Stimulated activated CD4-positive, alpha-beta T cell treated with anti-CD3 and anti-CD28 coated beads, Interleukin-2, amount 100 ng/mL, for 48 hours (primary cell): Measurements from ENCODE around the gene FLNA.
"Not testable (repeated sequence)": the region's sequence is repeated elsewhere in the genome, so short reads cannot be mapped to it uniquely, and the experiment has no call there.

Experiments
- DNase-seq, 2 donors: peaks; one replicate each; pipeline ENCODE4 v3.0.0-alpha.2; 2020

The FLNA gene, protein sequence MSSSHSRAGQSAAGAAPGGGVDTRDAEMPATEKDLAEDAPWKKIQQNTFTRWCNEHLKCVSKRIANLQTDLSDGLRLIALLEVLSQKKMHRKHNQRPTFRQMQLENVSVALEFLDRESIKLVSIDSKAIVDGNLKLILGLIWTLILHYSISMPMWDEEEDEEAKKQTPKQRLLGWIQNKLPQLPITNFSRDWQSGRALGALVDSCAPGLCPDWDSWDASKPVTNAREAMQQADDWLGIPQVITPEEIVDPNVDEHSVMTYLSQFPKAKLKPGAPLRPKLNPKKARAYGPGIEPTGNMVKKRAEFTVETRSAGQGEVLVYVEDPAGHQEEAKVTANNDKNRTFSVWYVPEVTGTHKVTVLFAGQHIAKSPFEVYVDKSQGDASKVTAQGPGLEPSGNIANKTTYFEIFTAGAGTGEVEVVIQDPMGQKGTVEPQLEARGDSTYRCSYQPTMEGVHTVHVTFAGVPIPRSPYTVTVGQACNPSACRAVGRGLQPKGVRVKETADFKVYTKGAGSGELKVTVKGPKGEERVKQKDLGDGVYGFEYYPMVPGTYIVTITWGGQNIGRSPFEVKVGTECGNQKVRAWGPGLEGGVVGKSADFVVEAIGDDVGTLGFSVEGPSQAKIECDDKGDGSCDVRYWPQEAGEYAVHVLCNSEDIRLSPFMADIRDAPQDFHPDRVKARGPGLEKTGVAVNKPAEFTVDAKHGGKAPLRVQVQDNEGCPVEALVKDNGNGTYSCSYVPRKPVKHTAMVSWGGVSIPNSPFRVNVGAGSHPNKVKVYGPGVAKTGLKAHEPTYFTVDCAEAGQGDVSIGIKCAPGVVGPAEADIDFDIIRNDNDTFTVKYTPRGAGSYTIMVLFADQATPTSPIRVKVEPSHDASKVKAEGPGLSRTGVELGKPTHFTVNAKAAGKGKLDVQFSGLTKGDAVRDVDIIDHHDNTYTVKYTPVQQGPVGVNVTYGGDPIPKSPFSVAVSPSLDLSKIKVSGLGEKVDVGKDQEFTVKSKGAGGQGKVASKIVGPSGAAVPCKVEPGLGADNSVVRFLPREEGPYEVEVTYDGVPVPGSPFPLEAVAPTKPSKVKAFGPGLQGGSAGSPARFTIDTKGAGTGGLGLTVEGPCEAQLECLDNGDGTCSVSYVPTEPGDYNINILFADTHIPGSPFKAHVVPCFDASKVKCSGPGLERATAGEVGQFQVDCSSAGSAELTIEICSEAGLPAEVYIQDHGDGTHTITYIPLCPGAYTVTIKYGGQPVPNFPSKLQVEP (N-terminal part only)

DNA sequence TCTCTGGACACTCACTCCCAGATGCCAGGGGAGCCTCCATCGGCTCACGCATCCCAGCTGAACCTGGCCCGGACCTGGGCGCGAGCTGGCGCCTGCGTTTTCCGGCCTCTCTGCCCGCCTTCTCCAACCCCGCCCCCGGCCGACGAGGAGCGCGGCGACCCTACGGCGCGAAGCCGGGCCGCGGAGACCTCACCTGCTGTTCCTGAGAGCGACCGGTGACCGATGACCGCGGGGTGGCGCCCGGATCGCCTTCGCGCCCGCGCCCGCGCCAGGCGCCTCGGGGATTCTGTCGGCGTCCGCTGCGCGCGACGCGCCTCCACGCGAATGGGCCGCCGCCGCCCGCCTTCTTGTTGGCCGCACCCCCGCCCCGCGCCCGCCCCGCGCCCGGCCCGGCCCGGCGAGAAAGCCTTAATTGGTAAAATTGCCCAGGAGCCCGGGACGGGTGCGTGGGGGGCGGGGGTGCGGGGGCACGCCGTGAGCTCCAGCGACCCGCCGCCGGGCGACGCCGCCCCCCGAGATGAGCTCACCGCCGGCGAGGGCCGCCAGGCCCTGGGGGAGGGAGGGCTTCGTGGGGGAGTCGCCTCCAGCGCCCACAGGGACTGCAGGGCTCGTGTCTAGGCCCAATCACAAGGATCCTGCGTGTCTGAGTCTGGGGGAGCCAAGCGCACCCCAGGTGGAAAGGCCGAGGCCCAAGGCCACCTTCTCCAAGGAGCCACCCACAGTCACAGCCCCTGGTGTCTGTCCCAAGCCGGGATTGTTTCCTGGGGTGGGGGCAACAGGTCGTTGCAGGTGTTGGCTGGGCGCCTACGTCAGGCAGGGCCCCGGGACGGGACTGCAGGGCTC lies at the start of gene FLNA:
Gene FLNA, minus strand, starts transcription at position 322 of the 843 bp plus-strand sequence. CDS start 3,389 bp downstream, outside the sequence.
- DNase-seq = peak in 1 of 2 donors; percentile 26

DNA sequence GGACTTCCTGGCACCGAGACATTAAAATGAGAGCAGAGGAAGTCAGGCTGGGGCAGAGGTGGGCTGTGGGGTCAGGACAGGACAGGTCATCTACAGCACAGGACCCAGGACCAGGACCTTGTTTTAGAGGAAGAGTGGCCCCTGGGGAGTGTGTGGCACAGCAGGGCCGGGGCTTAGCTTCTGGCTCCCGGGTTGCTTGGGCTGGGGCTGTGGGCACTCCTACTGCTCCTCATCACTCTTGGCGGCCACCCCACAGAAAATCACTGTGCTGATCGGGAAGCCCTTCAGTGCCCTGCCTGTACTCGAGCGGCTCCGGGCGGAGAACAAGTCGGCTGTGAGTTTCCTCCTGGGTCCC lies 45.9 kb upstream of the FLNA start:
- no peak for DNase-seq

- DNase-seq = no peak
These were observed 45.4 kb upstream of the FLNA start for GRCh38 chrX:154419688-154420401.

DNA sequence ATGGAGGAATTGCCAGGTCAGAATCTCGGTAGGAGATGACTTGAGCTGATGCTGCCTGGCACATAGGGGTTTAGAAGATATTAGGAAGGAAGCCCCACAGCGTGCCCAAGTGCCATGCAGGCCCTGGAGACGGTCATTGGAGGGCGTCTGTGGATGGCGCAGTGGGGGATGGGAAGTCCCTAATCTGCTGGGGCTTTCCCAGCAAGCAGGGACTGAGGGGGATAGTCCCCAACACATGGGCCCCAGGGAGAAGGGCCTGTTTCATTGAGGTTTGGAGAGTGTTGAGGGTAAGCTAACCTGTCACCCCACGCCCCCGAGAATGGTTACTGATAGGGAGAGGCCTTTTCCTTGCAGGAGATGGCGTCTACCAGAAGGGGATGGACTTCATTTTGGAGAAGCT lies 44.8 kb upstream of the FLNA start:
- no peak for DNase-seq

GRCh38 chrX:154417157-154417556 lies 42.7 kb upstream of the FLNA start:
- DNase-seq = no peak

DNA sequence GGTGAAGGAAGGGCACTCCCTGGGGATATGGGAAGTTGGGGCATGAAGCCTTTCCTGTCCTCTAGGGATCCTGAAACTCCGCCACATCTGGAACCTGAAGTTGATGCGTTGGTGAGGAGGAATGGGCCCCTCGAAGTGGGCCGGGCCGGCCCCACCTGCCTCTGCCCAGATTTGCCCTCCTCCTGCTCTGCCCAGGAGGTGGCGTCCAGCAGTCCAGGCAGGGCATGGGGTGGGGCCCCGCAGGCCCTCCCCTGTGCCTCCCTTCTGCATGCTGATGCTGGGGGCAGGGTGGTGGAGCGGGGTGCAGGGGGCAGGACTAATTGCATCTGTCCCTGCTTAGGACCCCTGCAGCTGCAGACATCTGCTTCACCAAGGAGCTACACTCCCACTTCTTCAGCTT lies 38.7 kb upstream of the FLNA start:
- no peak for DNase-seq

DNA sequence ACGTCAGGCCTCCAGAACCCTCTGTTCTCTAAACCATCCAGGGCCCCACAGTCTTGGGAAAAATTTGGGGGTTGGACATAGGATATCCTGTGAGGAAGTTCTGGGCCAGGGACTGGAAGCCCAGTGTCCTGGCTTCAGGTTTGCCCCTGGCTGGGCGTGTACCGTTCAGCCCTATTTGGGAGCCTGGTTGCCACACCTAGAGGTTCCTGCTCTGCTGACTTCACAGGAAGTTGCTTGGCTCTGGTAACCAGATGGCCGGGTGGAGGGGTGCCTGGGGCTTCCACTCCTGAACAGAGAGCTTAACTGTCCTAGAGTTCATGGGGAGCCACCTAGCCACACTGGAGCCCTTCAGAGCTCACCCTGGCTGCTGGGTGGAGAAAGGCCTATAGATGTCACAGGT lies 38.0 kb upstream of the FLNA start:
- no peak for DNase-seq

DNA sequence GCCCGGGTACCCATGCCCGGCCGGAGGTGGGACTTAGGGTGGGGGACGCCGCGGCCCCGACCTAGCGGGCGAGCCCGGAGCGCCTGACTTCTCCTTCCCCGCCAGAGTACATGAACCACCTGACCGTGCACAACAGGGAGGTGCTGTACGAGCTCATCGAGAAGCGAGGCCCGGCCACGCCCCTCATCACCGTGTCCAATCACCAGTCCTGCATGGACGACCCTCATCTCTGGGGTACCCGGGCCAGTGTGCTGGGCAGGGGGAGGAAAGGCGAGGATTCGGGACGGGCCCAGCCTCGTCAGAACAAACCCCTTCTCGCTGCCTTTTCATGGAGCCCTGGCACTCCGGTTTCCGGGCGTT lies 37.5 kb upstream of the FLNA start:
- DNase-seq = peak in 1 of 2 donors; percentile 34

- no peak for DNase-seq
These were observed 34.9 kb upstream of the FLNA start, which contains the start of gene DNASE1L1 for GRCh38 chrX:154409222-154409871. Gene DNASE1L1, minus strand, starts transcription at chrX:154409254. Its CDS starts 3,686 bp downstream, at chrX:154405568.

DNA sequence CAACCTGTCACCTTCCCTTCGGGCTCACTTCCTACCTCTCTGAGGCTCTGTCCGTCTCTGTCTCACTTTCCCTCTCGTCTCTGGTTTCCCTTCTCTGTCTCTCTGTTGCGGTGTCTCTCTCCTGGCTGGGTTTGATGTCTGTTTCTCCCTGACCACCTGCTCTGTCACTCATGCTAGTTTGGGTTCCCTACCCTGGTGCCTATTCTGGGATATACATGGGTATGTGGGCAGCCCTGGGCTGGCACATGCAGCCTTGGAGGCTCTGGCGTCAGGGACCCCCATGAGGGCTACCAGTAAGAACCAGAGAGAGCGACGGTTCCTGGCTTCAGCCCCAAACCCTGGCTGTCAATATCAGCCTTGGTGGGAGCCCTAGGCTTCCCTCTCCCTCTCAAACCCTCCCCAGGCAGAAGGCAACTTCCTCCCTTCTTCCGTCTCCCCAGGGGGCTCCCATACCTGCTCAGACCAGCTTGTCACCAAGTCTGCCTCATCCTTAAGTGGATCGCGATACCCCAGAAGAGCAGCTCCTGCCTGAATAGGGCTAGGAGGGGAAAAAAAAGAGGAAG lies 34.3 kb upstream of the FLNA start:
- DNase-seq = no peak

- DNase-seq = no peak
These were observed 30.3 kb upstream of the FLNA start for GRCh38 chrX:154404625-154405192.

DNA sequence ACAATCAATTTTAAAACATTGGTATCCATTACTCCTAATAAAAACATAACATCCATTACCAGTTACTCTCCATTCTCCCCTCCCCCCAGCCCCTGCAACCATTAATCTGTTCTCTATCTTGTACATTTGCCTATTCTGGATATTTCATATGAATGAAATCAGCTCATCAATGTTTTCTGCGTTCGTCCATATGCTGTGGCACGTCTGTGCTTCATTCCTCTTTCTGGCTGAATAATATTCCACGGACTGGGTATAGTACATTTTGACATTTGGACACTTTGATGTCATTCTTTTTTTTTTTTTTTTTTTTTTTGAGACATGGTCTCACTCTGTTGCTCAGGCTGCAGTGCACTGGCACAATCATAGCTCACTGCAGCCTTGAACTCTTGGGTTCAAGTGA lies 29.4 kb upstream of the FLNA start:
- no peak for DNase-seq

DNA sequence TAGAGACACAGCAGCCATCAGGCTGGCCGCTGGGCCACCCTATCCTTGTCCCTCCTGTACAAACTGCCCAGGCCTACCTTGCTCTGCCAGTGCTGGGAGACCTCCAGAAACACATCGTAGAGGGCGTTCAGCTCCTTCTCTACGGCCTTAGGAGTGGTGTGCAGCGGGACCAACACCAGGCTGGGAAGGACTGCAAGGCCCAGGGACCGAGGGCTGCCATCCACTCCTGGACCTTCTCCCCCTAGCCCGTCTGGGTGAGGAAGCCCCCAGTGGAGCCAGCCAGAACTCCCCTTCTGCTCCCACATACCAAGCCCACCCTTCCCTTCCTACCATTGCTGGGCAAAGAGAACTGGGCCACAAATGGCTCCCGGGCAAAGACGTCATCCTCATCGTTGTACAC lies 28.8 kb upstream of the FLNA start:
- DNase-seq = no peak

GRCh38 chrX:154402622-154403127 lies 28.2 kb upstream of the FLNA start:
- no peak for DNase-seq

DNA sequence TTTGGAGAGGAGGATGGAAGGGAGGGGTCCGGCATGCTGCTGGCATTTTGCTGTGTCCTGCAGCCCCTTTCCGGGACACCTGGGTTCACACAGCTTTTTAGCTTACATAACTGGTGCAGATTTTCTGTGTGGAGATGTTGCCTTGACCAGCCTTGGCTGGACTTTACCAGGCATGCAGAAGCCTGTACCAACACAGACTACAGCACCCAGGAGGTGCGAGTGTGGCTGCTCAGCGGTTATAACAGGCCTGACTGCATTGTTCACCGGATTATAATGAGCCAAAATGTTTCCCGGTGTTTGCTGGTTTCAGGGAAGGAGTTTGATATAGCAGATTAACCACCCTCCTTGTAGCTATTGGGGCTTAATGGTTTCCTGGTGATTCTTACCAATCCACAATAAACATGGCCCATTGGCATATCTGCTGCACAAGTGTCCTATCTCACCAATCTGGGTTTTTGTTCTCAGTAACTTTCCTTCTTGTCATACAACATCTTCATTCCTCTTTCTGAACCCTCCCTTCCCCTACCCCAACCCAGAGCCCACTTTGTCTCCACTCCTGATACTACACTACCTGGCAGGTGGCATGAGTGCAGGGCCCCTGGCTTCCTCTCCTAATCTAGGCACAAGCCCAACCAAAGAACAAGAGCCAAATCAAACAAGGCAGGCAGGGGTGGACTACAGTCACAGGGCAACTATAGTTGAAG lies 27.6 kb upstream of the FLNA start:
- DNase-seq = no peak

GRCh38 chrX:154401045-154401799 lies 26.8 kb upstream of the FLNA start:
- DNase-seq = peak in 1 of 2 donors; percentile 25

DNA sequence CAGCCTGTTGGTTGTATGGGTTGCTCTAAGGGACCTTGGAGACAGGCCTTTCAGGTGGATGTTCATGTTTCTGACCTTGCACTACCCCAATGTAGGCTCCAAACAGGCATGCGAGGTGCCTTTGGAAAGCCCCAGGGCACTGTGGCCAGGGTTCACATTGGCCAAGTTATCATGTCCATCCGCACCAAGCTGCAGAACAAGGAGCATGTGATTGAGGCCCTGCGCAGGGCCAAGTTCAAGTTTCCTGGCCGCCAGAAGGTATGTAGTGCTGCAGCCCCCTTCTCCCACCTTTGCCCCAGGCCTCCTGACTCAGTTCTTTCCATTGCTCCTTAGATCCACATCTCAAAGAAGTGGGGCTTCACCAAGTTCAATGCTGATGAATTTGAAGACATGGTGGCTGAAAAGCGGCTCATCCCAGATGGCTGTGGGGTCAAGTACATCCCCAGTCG lies 26.0 kb upstream of the FLNA start:
- not testable (repeated sequence) for DNase-seq
